Activated CD8-positive, alpha-beta memory T cell treated with anti-CD3 and anti-CD28 coated beads, Interleukin-2, amount 50 U/mL, for 4 hours (primary cell): ENCODE measurements around the gene NRL.
A peak's percentile ranks its signal among the peaks of the same experiment; 100 is the strongest.
"Not testable (repeated sequence)": the region's sequence is repeated elsewhere in the genome, so short reads cannot be mapped to it uniquely, and the experiment has no call there.

Experiments
- DNase-seq: peaks from one replicate; pipeline ENCODE4 v3.0.0-alpha.2; 2020

The NRL gene

DNA sequence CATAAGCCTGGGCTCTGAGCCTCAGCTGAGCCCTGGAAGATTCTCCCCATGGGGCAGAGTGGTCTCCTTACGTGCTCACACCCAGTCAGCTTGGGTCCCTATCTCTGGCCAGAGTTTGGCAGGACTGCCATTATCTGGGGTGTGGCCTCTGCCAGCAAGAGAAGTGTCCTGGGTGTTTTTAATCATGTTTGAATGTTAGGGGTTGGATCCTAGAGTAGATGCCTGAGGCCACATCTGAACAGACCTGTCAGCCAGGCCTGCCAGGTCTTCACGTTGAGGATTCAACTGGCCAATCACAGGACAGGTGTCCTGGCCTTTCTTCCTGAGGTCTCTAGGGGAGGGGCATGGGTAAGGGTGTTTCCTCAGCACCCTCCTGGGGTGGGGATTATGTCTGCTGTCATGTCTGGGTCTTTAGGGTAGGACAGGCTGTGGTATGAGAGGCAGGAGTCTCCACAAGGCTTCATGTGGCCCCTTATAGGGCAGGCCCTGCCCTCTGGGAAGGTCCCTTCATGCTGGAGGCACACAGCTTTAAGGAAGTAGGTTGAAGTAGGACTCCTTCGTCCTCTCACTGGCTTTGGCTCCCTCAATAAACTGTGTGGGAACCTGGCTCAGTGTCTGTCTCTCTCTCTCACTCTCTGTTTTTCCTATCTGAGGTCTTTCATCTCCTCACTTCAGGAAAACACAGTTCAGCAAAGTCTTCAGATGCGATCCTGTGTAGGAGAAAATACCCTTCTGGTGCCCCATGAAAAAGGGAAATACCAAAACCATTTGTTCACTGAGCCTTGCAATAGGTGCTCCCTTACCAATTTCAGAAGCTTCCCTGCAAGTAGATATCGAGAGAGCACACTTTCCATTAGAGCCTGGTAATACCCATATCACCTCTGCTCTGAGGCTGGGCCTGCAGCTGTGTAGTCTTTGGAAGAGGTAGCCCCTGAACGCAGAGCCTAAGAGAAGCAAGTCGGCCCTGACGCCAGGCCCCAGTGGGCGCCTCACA lies 9.0 kb upstream of the NRL start:
- DNase-seq, result no peak

DNA sequence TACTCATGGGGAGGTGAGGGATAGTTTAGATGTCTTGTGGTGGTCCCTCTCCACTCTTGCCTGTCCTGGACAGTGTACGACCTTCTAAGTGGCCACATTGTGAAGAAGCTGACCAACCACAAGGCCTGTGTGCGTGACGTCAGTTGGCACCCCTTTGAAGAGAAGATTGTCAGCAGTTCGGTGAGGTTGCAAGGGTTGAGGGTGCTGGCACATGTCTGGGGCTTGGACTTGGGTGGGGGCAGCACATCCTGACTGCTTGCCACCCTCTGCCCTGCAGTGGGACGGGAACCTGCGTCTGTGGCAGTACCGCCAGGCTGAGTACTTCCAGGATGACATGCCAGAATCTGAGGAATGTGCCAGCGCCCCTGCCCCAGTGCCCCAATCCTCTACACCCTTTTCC lies 8.1 kb upstream of the NRL start:
- DNase-seq, result no peak

DNA sequence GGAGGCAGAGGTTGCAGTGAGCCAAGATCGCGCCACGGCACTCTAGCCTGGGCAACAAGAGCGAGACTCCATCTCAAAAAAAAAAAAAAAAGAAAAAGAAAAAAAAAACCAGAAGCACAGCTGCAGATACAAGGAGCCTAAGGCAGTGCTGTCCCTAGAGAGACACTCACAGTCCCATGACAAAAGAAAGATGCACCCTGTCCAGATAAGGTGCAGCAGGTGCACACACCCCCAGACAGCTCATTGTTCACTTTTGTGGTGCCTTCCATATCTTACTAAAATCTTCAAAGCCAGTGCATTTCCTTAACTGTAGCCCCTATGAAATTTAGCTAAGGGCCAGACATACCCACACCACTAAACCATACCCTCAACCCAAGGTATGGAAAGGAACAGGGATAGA lies 7.7 kb upstream of the NRL start:
- no peak for DNase-seq

DNA sequence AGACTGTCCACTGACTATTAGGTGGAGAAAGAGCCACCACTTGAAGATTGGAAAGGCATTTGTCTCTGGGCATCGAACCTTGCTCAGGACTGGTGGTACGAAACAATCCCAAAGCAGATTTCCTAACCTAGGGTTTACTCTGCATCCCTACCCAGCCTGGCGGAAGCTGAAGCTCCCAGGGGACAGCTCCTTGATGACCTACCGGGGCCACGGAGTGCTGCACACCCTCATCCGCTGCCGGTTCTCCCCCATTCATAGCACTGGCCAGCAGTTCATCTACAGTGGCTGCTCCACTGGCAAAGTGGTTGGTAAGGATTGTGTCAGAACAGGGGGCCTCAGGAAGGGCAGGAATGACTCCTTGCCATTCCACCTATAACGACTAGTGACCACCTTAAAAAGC lies 6.5 kb upstream of the NRL start:
- no peak for DNase-seq

GRCh38 chr14:24119691-24120090 lies 4.9 kb upstream of the NRL start:
- DNase-seq, result no peak

DNA sequence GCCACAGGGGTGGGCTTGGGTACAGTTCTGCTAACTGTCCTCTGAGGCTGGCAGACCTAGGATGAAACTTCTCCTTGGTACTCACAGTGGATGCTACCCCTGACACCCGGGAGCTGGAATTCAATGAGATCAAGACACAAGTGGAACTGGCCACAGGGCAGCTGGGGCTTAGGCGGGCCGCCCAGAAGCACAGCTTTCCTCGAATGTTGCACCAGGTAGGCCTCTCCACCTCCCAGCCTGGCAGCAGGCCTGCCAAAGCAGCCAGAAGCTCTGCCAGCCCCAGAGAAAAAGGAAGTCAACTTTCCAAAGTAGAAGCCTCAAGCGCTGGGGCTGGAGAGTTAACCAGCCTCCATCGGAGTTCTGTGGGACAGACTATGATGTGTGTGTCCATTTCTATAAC lies 2.4 kb upstream of the NRL start:
- DNase-seq, result no peak

GRCh38 chr14:24116128-24116814 lies 1.5 kb upstream of the NRL start:
- no peak for DNase-seq

- DNase-seq, result no peak
Observed at GRCh38 chr14:24115422-24116127, 826 bp upstream of the NRL start.

GRCh38 chr14:24113801-24114531 lies 783 bp downstream of the NRL start:
- peak; percentile 66 for DNase-seq

- DNase-seq, result no peak
Observed at GRCh38 chr14:24113379-24113800, 1.4 kb downstream of the NRL start.

DNA sequence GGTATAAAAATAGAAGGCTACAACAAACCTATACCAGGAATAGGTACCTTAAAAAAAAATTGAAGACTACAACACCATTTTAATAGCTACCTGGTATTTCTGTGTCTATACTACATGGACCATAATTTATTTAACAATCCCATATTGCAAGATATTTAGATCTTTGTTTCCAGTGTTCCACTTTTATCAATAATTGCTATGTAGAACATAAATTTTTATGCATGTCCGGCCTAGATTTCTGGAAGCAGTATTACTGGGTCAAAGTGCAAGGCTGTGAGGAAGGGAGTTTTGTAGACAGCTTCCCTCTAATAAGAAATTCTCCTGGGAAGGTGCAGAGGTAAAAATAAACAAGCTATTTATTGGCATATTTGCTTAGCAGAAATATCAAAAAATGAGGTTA lies 4.2 kb downstream of the NRL start:
- no peak for DNase-seq

- DNase-seq, result no peak
Observed at GRCh38 chr14:24110060-24110459, 4.7 kb downstream of the NRL start.

GRCh38 chr14:24108336-24108874 lies 6.3 kb downstream of the NRL start:
- DNase-seq, result no peak

- no peak for DNase-seq
Observed at GRCh38 chr14:24106672-24107271, 8.0 kb downstream of the NRL start.

DNA sequence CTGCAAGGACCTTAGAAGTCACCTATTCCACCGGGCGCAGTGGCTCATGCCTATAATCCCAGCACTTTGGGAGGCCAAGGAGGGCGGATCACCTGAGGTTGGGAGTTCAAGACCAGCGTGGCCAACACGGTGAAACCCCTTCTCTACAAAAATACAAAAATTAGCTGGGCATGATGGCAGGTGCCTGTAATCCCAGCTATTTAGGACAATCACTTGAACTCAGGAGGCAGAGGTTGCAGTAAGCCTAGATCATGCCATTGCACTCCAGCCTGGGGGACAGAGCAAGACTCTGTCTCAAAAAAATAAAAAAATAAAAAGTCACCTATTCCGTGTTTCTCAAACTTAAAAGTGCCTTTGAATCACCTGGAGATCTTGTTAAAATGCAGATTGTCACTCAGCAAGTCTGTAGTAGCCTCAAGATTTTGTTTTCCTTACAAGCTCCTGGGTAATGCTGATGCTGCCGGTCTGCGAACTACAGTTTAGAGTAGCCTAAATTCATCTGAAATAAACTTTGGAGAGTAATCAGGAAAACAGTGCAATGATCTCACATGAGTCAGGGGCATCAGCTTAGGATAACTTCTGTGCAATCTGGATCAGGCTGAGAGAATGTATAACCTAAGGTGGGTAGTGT lies 9.0 kb downstream of the NRL start:
- not testable (repeated sequence) for DNase-seq

DNA sequence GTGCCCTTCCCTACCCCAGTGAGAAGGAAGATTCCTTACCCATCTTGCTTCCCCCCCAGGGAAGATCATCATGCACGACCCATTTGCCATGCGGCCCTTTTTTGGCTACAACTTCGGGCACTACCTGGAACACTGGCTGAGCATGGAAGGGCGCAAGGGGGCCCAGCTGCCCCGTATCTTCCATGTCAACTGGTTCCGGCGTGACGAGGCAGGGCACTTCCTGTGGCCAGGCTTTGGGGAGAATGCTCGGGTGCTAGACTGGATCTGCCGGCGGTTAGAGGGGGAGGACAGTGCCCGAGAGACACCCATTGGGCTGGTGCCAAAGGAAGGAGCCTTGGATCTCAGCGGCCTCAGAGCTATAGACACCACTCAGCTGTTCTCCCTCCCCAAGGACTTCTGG lies 11.3 kb downstream of the NRL start:
- no peak for DNase-seq

GRCh38 chr14:24102357-24103048 lies 12.2 kb downstream of the NRL start:
- no peak for DNase-seq

GRCh38 chr14:24100982-24101494 lies 13.7 kb downstream of the NRL start:
- DNase-seq, result no peak

DNA sequence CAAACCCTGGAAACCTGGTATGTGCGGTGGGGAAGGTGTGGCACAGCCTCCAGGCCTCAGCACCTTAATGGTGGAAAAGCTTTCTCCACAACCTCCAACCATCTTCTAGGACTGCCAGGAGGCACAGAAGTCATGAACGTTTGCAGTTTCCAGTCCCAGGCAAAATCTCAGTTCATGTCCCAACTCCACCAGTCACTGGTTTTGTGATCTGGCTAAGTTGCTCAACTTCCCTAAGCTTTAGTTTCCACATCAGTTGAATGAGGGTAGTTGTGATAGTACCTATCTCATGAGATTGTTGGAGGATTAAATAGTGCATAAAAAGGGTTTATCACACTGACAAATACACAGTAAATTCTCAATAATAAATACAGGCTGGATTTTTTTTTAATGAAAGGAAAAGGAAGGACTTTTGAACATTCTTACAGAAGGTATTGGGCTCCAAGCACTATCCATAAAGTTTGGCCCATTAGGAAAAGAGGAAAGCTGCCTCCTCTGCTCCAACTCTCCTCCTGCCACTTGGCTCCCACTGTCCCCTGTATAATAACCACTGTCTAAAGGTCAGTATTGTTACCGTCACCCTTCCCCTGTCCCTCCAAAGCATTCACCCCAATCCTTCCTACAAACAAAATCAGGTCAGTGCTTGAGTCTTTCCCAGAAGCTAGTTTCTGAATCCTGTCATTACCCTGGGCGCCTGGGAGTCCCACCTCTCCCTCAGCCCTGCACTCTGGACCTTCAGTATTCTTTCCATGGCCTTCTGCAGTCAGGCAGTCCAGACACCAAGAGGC lies 14.4 kb downstream of the NRL start:
- DNase-seq, result no peak
